Stimulated activated memory B cell treated with anti-CD40 and anti-IgM and Interleukin-4, amounts not matched to agents 10 μg/mL and 1 μg/mL and 100 μg/mL, for 72 hours (primary cell): ENCODE results near the gene STAT5B.
"Not testable (repeated sequence)": the region's sequence is repeated elsewhere in the genome, so short reads cannot be mapped to it uniquely, and the experiment has no call there.

Experiments
- ATAC-seq: fragments of 150-1000 bp; cut with Tn5 transposase; 2 replicates; pipeline ENCODE4 v1.10.0; 2021
- H3K27ac Mint-ChIP-seq: one replicate; pipeline ENCODE4 v1.8.0; 2022; ENCODE audit warnings: mild to moderate bottlenecking, mixed read lengths
- H3K27me3 Mint-ChIP-seq: one replicate; pipeline ENCODE4 v1.8.0; 2022; ENCODE audit warnings: mixed read lengths
- H3K36me3 Mint-ChIP-seq: one replicate; pipeline ENCODE4 v1.8.0; 2022; ENCODE audit warnings: mixed read lengths
- H3K4me1 Mint-ChIP-seq: one replicate; pipeline ENCODE4 v1.8.0; 2022; ENCODE audit warnings: mixed read lengths
- H3K4me3 Mint-ChIP-seq: one replicate; pipeline ENCODE4 v1.8.0; 2022; ENCODE audit warnings: mild to moderate bottlenecking, moderate library complexity, mixed read lengths
- H3K9me3 Mint-ChIP-seq: one replicate; pipeline ENCODE4 v1.8.0; 2022; ENCODE audit warnings: mixed read lengths

The STAT5B gene

GRCh38 chr17:42225646-42226045 is 50.5 kb downstream of the STAT5B start:
- no peak for ATAC-seq
- Mint-ChIP-seq H3K4me1 (peaks cover 6% of the 10 kb centered on the region), H3K27me3 (no peaks in the 10 kb centered on the region), H3K36me3 (peaks cover 28% of the 10 kb centered on the region), H3K9me3 (no peaks in the 10 kb centered on the region), H3K4me3 (no peak overlapping the region), H3K27ac (no peak overlapping the region)

- no peak overlapping the region for H3K4me3 Mint-ChIP-seq
- peaks cover 6% of the 10 kb centered on the region for H3K4me1 Mint-ChIP-seq
- ATAC-seq = no peak
- H3K36me3 Mint-ChIP-seq = peaks cover 32% of the 10 kb centered on the region
- no peak overlapping the region for H3K27ac Mint-ChIP-seq
- H3K27me3 Mint-ChIP-seq = no peaks in the 10 kb centered on the region
- H3K9me3 Mint-ChIP-seq = no peaks in the 10 kb centered on the region
Observed at GRCh38 chr17:42224651-42225050, 51.5 kb downstream of the STAT5B start.

GRCh38 chr17:42221886-42222745 is 54.1 kb downstream of the STAT5B start:
- Mint-ChIP-seq H3K27ac (peak overlapping the region; percentile 12), H3K36me3 (peaks cover 45% of the 10 kb centered on the region), H3K27me3 (no peaks in the 10 kb centered on the region), H3K9me3 (no peaks in the 10 kb centered on the region), H3K4me3 (no peak overlapping the region), H3K4me1 (peaks cover 6% of the 10 kb centered on the region)
- peak; percentile 63 for ATAC-seq

- not testable (repeated sequence) for H3K27me3 Mint-ChIP-seq, H3K9me3 Mint-ChIP-seq, H3K4me1 Mint-ChIP-seq, H3K27ac Mint-ChIP-seq, H3K4me3 Mint-ChIP-seq, ATAC-seq
- H3K36me3 Mint-ChIP-seq = peaks cover 59% of the 10 kb centered on the region
Observed at GRCh38 chr17:42219280-42219679, 56.9 kb downstream of the STAT5B start.

GRCh38 chr17:42214156-42214555 is 62.0 kb downstream of the STAT5B start:
- Mint-ChIP-seq H3K27me3 (no peaks in the 10 kb centered on the region), H3K9me3 (no peaks in the 10 kb centered on the region), H3K36me3 (peaks cover 63% of the 10 kb centered on the region), H3K27ac (no peak overlapping the region), H3K4me3 (no peak overlapping the region), H3K4me1 (no peaks in the 10 kb centered on the region)
- ATAC-seq = no peak

- H3K27me3 Mint-ChIP-seq = no peaks in the 10 kb centered on the region
- H3K27ac Mint-ChIP-seq = no peak overlapping the region
- no peak overlapping the region for H3K4me3 Mint-ChIP-seq
- peaks cover 53% of the 10 kb centered on the region for H3K36me3 Mint-ChIP-seq
- no peaks in the 10 kb centered on the region for H3K9me3 Mint-ChIP-seq
- no peaks in the 10 kb centered on the region for H3K4me1 Mint-ChIP-seq
- no peak for ATAC-seq
Observed at GRCh38 chr17:42212382-42212781, 63.8 kb downstream of the STAT5B start.

GRCh38 chr17:42211921-42212341 is 64.3 kb downstream of the STAT5B start:
- H3K4me3 Mint-ChIP-seq, H3K4me1 Mint-ChIP-seq, H3K27ac Mint-ChIP-seq, ATAC-seq, H3K27me3 Mint-ChIP-seq, H3K9me3 Mint-ChIP-seq: not testable (repeated sequence)
- peaks cover 48% of the 10 kb centered on the region for H3K36me3 Mint-ChIP-seq

GRCh38 chr17:42210046-42210445 is 66.1 kb downstream of the STAT5B start:
- H3K4me1 Mint-ChIP-seq = no peaks in the 10 kb centered on the region

GRCh38 chr17:42206153-42206612 is 70.0 kb downstream of the STAT5B start:
- not testable (repeated sequence) for H3K27ac Mint-ChIP-seq, H3K4me3 Mint-ChIP-seq, ATAC-seq, H3K4me1 Mint-ChIP-seq, H3K9me3 Mint-ChIP-seq, H3K27me3 Mint-ChIP-seq
- H3K36me3 Mint-ChIP-seq = peaks cover 55% of the 10 kb centered on the region

More at GRCh38 chr17:42210046-42210445, 66.1 kb downstream of the STAT5B start:
- no peaks in the 10 kb centered on the region for H3K9me3 Mint-ChIP-seq
- H3K27ac Mint-ChIP-seq = no peak overlapping the region
- no peaks in the 10 kb centered on the region for H3K27me3 Mint-ChIP-seq
- peaks cover 46% of the 10 kb centered on the region for H3K36me3 Mint-ChIP-seq
- H3K4me3 Mint-ChIP-seq = no peak overlapping the region
- ATAC-seq = no peak

- Mint-ChIP-seq H3K4me3 (no peak overlapping the region), H3K36me3 (peaks cover 45% of the 10 kb centered on the region), H3K27me3 (no peaks in the 10 kb centered on the region), H3K27ac (peak overlapping the region; percentile 7), H3K9me3 (no peaks in the 10 kb centered on the region), H3K4me1 (peaks cover 15% of the 10 kb centered on the region)
- no peak for ATAC-seq
Observed at GRCh38 chr17:42203354-42203753, 72.8 kb downstream of the STAT5B start.

GRCh38 chr17:42202696-42203095 is 73.5 kb downstream of the STAT5B start:
- Mint-ChIP-seq H3K27ac (peak overlapping the region; percentile 42), H3K9me3 (no peaks in the 10 kb centered on the region), H3K4me3 (no peak overlapping the region), H3K4me1 (peaks cover 16% of the 10 kb centered on the region), H3K27me3 (no peaks in the 10 kb centered on the region), H3K36me3 (peaks cover 45% of the 10 kb centered on the region)
- ATAC-seq = no peak

GRCh38 chr17:42202159-42202558 is 74.0 kb downstream of the STAT5B start:
- Mint-ChIP-seq H3K9me3 (no peaks in the 10 kb centered on the region), H3K27me3 (no peaks in the 10 kb centered on the region), H3K36me3 (peaks cover 45% of the 10 kb centered on the region), H3K27ac (peak overlapping the region; percentile 42), H3K4me1 (peaks cover 21% of the 10 kb centered on the region), H3K4me3 (no peak overlapping the region)
- no peak for ATAC-seq

- Mint-ChIP-seq H3K27me3 (no peaks in the 10 kb centered on the region), H3K36me3 (peaks cover 44% of the 10 kb centered on the region), H3K4me3 (no peak overlapping the region), H3K27ac (peak overlapping the region; percentile 42), H3K4me1 (peaks cover 21% of the 10 kb centered on the region), H3K9me3 (no peaks in the 10 kb centered on the region)
- no peak for ATAC-seq
Observed at GRCh38 chr17:42201458-42201772, 74.8 kb downstream of the STAT5B start.

GRCh38 chr17:42200706-42201457 is 75.3 kb downstream of the STAT5B start:
- Mint-ChIP-seq H3K9me3 (no peaks in the 10 kb centered on the region), H3K36me3 (peaks cover 38% of the 10 kb centered on the region), H3K27ac (peak overlapping the region; percentile 87), H3K4me1 (peaks cover 21% of the 10 kb centered on the region), H3K4me3 (no peak overlapping the region), H3K27me3 (no peaks in the 10 kb centered on the region)
- ATAC-seq = no peak

GRCh38 chr17:42199416-42200011 is 76.7 kb downstream of the STAT5B start:
- Mint-ChIP-seq H3K27me3 (no peaks in the 10 kb centered on the region), H3K4me3 (no peak overlapping the region), H3K36me3 (peaks cover 30% of the 10 kb centered on the region), H3K9me3 (no peaks in the 10 kb centered on the region), H3K27ac (peak overlapping the region; percentile 87), H3K4me1 (peaks cover 23% of the 10 kb centered on the region)
- ATAC-seq = peak; percentile 38
